CD4-positive, alpha-beta T cell treated with Interleukin-12 subunit alpha and Interleukin-12 subunit beta, for 1 hour (primary cell): ENCODE results near the gene ANXA2.
"Not testable (repeated sequence)": the region's sequence is repeated elsewhere in the genome, so short reads cannot be mapped to it uniquely, and the experiment has no call there.

Experiments used
- DNase-seq: peaks from one replicate; pipeline ENCODE4 v3.0.0-alpha.2; 2020

ANXA2 gene

DNA sequence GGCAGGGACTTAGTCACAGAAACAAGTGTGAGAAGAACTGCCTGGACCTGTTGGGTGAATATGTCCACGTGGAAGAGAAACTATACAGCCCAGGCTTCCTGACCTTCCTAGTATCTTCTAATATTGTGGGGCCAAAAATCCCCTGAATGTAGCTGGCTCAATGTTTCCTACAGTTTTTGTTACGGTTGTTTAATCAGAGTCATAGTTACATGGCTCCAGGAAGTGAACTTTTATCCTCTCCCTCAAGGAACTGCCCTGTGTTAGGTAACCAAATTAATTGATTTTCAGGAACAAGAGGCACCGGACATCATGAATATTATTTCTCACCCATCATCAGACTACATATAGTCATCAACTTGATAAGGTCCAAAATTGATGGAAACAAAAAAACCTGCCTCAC is 59.0 kb downstream of the ANXA2 start:
- no peak for DNase-seq

DNA sequence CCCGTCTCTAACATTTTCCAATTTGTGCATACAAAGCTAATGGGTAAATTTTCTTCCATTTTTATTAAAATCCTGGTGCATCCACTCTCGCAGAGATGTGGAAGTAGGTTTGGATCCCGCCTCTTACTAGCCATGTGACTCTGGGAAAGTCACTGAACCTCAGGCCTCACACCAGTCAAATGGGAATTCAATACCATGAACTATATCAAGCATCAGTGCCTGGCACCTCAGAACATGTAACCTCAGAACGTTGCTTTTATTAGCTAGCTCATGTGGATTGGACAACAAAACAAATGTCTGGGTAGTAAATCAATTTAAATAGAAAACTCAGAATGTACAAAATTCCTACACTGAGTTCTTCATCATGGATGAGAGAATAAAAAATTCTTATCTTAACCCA is 60.7 kb downstream of the ANXA2 start:
- DNase-seq: no peak

- DNase-seq: not testable (repeated sequence)
Measured at GRCh38 chr15:60335296-60335695, 62.5 kb downstream of the ANXA2 start.

GRCh38 chr15:60328852-60329443 is 68.8 kb downstream of the ANXA2 start:
- DNase-seq: peak; percentile 27

DNA sequence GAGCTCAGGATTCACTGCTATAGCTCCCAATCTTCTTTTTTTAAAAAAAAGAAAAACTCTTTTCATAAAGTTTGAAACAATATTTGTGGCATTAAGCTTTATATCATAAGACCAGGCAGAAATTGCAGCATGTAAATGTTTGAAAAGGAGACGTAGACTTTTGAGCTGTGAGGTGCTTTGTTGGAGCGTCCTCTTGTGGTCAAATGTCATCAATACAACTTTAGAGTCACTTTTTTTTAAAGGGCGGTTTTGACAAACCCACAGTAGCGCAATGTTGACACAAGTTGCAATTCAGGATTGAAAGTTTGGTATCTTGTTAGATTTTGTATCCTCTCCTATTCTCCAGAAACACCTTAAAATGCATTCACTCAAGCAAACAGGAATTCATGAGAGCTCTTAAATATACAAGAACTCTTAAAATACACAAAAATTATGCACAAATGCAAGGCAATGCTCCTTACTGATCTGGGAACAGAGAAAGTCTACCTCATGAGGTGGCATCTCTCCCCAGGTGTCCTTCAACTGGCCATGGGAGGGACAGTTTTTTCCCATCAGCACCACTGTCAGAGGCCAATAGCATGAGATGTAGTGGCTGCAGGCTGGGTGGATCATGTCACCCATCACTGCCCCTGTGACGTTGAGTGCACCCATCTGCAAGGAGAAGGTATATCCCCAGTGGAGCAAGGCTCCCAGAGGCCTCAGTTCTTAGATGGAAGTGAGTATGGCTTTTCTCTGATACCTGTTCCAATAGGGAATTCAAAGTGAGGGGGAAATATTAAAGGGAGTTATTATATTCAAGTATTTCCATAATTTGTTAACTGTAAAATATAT is 70.7 kb downstream of the ANXA2 start:
- peak; percentile 63 for DNase-seq

DNA sequence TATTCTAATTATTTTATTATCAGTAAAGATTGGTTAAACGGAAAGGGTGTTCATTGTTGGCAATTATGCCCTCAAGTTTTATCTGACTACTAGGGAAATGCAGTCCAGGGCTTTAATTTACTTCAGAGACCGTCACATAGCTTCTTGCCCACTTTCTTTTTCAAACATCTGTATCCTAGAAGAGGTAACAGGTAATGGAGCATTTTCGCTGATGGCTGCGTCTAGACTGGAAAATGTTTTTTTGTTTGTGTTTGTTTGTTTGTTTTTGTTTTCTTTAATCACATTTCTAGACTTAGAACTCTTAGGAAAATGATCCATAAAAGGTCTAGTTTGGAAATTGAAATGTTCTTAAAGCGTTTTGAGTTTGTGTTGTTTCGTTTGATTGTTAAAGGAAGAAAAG is 71.4 kb downstream of the ANXA2 start:
- no peak for DNase-seq

DNA sequence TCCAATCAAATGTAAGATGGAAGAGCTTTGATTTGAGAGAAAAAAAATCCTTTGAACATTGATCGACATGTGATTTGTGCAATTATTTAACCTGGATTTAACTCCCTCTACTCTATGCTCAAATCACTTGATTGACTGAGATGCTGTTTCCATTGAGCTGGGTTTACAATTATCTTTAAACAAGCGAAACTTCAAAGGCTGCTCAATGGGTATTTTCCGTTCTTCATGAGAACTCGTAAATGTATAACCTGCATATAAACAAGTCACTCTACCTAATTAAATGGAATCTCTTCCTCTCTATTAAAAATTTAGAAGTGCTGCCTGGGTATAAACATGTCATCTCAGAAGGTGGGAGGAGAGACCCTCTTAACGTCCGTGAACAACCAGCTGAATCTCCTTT is 71.9 kb downstream of the ANXA2 start:
- no peak for DNase-seq

GRCh38 chr15:60324706-60325438 is 72.9 kb downstream of the ANXA2 start:
- no peak for DNase-seq

- no peak for DNase-seq
Measured at GRCh38 chr15:60323322-60323721, 74.5 kb downstream of the ANXA2 start.

- DNase-seq: no peak
Measured at GRCh38 chr15:60320365-60320764, 77.4 kb downstream of the ANXA2 start.

- DNase-seq: no peak
Measured at GRCh38 chr15:60318216-60318867, 79.4 kb downstream of the ANXA2 start.

DNA sequence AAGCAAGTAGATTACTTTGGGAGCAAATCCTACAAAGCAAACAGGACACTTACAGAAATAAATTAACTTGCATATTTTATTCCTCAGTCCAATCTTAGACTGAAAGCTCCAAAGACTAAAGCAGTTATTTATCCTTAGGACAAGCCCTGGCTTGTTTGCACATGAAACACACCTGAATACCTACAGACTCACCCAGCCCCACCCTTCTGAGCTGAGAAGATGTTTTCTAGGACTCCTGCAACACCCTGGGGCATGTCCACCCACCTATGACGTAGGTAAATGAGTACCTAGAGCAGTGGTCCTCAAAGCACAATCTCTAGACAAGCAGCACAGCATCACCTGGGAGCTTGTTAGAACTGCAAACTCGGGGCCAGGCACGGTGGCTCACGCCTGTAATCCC is 80.8 kb downstream of the ANXA2 start:
- DNase-seq: no peak

DNA sequence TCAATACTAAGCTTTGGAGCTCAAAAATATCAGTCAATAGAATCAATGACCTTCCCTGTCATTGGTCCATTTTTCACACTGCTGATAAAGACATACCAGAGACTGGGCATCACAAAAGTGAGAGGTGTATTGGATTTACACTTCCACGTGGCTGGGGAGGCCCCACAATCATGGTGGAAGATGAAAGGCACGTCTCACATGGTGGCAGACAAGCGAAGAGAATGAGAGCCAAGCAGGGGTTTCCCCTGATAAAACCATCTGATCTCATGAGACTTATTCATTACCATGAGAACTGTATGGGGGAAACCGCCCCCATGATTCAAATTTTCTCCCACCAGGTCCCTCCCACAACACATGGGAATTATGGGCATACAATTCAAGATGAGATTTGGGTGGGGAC is 81.9 kb downstream of the ANXA2 start:
- no peak for DNase-seq

DNA sequence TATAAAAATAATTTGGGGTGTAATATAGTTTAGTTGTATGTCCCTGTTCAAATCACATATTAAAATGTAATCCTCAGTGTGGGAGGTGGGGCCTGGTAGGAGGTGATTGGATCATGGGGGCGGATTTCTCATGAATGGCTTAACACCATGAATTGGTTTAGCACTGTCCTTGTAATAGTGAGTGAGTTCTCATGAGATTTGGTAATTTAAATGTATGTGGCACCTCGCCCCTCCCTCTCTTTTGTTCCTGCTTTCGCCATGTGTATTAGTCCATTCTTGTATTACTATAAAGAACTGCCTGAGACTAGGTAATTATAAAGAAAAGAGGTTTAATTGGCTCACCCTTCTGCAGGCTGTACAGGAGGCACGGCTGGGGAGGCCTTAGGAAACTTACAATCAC is 83.9 kb downstream of the ANXA2 start:
- no peak for DNase-seq

GRCh38 chr15:60307034-60307433 is 90.8 kb downstream of the ANXA2 start:
- DNase-seq: no peak

- DNase-seq: no peak
Measured at GRCh38 chr15:60301024-60301423, 96.8 kb downstream of the ANXA2 start.

DNA sequence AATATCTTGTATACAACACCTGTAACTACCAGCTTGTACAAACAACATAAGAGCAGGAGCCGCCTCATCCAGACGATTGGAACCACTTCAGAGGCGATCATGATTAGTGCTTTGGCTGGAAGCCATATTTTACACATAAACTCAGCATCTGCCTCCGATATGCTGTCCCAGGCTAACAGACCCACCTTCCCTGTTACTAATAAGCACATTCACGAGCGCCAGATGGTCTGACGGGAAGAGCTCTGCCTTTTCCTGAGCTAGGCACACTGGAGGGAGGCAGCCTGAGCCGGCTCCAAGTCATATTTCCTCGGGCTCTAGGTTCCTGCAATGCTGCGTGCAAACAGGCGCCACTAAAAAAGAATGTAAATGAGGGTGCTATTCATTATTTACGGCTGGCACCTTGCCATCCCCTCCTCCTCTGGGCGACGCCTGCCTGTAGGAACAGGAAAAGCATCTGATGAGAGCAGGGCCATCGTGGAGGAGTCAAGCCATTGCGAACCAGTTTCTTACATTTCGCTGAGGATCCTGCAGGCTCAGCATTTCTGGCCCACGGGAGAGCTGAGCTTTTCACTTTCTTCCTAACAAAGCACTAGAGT is 98.2 kb downstream of the ANXA2 start:
- DNase-seq: no peak
